Measurements from ENCODE around the gene HIP1. TPM values are rescaled to one million over a fixed set of nuclear protein-coding genes. Genes with fewer than 3 reads are reported as not detected.

The HIP1 gene
- total and polyA plus RNA-seq, 2 of the 13 experiments (the other 11 are each of a cell fraction or from before 2014, with no cell fraction given) = 4.5 to 6.2 TPM

- TF ChIP-seq PLSCR1 (CRISPR knock-in tag; IDR thresholded peaks at IDR 0.05; ENCODE audit: borderline replicate concordance) = no peak
- peak; percentile 57; the same call in 1 of the 2 replicates for TF ChIP-seq ZNF121 (CRISPR knock-in tag; IDR thresholded peaks at IDR 0.05)
- TF ChIP-seq KDM5B (CRISPR knock-in tag; IDR thresholded peaks at IDR 0.05; ENCODE audit: borderline replicate concordance) = peak; percentile 45; the same call in 1 of the 2 replicates
- no peak for TF ChIP-seq RXRB (CRISPR knock-in tag; IDR thresholded peaks at IDR 0.05; ENCODE audit: borderline replicate concordance)
- TF ChIP-seq CEBPG (CRISPR knock-in tag; IDR thresholded peaks at IDR 0.05) = peak; percentile 79
- no peak for TF ChIP-seq ZNF33A (CRISPR knock-in tag; IDR thresholded peaks at IDR 0.05; ENCODE audit: borderline replicate concordance)
- peak; percentile 24 for TF ChIP-seq PRPF4 (IDR thresholded peaks at IDR 0.05; ENCODE audit: low read depth, low read length, poor library complexity, severe bottlenecking)
- no peak for TF ChIP-seq FOXA1 (IDR thresholded peaks at IDR 0.05)
- TF ChIP-seq FOXA1 (CRISPR knock-in tag; IDR thresholded peaks at IDR 0.05) = peak; percentile 26; the same call in 1 of the 2 replicates
- TF ChIP-seq ELF3 (CRISPR knock-in tag; IDR thresholded peaks at IDR 0.05) = peak; percentile 51; the same call in 1 of the 2 replicates
- TF ChIP-seq KAT7 (CRISPR knock-in tag; IDR thresholded peaks at IDR 0.05; ENCODE audit: borderline replicate concordance) = no peak
- TF ChIP-seq ZSCAN31 (CRISPR knock-in tag; IDR thresholded peaks at IDR 0.05; ENCODE audit: low read depth) = 0 out of 2 replicates have a peak, but pooled peaks have one; percentile 32
- TF ChIP-seq RBAK (CRISPR knock-in tag; IDR thresholded peaks at IDR 0.05) = no peak
Observed at GRCh38 chr7:75740846-75741497, 2.2 kb upstream of the HIP1 start (continued).

All from HepG2 (cell line).